GM21367 (cell line): ENCODE data around the gene IFT20.
A peak's percentile ranks its signal among the peaks of the same experiment; 100 is the strongest.

Experiments used
- ATAC-seq: cut with Tn5 transposase; IDR thresholded peaks from one replicate; pipeline ENCODE4 v1.9.1; 2021; ENCODE audit not compliant: unreplicated experiment

Gene IFT20

DNA sequence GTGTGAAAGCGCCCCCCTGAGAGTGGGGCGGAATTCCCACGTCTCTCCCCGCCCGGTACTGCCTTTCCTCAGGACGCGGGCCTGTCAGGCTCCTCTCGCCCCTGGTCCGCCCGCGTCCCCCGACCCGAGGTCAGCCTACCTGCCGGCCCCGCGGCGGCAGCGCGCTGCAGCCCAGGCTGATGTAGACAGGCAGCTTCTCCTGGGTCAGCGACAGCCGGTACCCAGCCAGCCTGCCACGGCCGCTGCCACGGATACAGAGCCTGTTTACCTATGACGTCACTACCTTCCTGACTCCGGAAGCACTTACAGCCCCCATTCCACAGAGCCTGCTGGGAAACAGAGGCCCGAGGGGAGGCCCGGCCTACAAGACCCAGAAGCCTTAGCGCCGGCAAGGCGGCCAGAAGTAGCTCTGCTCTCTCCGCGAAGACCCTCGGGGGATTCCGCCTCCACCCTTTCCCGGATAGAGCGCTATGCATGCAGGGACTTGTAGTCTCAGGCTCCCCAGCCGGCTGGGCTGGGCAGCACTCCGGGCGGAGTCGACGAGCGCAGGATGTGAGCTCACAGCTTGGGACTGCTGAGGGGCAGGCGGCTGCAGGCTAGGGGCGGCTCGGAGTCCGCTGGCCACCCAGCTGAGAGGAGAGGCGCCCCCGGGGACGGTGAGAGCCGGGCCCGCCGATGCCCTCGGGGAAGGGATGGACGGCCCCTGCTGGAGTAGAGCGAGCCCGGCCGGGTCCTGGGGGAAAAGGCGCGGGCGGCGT is at the start of gene IFT20, which contains the start of gene TNFAIP1:
Gene IFT20 (minus strand): TSS at position 272 of the 758 bp plus-strand sequence. CDS start 3,487 bp downstream, outside the sequence.
Gene TNFAIP1 (plus strand): TSS at position 561 of the 758 bp plus-strand sequence. CDS start 3,761 bp downstream, outside the sequence.
- peak; percentile 93 for ATAC-seq

- no peak for ATAC-seq
Observed at GRCh38 chr17:28385037-28385400, 49.7 kb upstream of the IFT20 start.

DNA sequence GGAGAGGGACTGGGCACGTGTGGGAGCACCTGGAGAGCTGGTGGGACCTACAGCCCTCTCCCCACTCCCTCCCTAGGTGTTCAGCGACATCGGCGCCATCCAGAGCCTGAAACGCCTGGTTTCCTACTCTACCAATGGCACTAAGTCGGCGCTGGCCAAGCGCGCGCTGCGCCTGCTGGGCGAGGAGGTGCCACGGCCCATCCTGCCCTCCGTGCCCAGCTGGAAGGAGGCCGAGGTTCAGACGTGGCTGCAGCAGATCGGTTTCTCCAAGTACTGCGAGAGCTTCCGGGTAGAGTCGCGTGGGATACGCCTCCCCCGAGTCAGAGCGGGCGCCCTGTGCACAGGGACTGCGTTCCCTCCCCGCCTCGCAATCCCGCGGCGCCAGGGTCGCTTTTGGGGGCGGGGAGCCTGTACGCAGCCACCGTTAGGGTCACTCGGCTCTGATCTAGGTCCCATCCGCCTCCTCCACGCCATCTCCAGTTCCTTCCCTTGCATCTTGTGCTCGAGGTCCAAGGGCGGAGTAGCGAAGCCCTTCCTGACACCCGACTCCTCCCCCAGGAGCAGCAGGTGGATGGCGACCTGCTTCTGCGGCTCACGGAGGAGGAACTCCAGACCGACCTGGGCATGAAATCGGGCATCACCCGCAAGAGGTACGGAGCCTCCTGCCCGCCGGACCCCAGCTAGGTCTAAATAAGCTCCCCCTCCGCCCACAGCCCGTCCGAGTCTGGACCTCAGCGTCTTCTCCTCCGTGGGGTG is 49.2 kb upstream of the IFT20 start:
- no peak for ATAC-seq

DNA sequence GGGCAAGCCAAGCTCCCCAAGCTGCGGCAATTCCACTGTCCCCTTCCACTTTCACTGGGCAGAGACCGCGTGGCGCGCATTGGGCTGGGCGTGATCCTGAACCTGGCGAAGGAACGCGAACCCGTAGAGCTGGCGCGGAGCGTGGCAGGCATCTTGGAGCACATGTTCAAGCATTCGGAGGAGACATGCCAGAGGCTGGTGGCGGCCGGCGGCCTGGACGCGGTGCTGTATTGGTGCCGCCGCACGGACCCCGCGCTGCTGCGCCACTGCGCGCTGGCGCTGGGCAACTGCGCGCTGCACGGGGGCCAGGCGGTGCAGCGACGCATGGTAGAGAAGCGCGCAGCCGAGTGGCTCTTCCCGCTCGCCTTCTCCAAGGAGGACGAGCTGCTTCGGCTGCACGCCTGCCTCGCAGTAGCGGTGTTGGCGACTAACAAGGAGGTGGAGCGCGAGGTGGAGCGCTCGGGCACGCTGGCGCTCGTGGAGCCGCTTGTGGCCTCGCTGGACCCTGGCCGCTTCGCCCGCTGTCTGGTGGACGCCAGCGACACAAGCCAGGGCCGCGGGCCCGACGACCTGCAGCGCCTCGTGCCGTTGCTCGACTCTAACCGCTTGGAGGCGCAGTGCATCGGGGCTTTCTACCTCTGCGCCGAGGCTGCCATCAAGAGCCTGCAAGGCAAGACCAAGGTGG is 46.0 kb upstream of the IFT20 start:
- ATAC-seq = no peak

DNA sequence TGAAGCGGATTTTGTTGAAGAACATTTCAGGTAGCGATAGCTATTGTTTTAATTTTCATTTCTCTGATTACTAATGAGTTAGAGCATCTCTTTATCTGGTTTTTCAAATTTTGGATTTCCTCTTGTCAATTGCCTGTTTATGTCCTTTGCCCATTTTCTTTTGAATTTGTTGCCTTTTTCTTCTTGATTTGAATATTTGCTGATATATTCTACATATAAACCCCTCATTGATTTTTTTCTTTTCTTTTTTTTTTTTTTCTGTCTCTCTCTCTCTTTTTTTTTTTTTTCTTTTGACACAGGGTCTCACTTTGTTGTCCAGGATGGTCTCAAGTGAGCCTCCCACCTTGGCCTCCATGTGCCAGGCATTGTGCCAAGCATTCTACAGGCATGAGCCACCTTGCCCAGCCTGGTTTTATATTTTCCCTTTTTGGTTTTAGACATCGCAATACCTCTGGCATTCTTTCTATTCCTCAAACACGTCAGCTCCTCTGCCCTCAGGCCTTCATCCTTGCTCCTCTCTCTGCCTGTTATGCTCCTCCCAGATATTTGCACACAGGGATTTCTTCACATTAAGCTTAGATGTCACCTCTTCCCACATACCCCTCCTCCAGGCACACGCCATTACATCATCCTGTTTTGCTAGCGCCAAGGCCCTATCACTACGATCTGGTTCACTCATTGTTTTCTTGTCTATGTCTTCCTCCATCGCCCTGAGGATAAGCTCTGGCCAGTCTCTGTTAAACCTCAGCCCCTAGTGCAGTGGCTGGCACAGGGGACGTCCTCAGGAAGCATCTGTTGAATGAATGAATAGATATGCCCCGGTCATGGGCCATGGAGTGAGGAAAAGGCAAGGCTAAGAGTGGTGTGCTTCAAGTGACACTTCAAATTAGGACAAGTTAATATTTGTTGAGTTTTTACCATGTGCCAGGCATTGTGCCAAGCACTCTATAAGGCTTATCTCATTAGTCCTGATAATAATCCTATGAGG is 44.8 kb upstream of the IFT20 start:
- no peak for ATAC-seq

DNA sequence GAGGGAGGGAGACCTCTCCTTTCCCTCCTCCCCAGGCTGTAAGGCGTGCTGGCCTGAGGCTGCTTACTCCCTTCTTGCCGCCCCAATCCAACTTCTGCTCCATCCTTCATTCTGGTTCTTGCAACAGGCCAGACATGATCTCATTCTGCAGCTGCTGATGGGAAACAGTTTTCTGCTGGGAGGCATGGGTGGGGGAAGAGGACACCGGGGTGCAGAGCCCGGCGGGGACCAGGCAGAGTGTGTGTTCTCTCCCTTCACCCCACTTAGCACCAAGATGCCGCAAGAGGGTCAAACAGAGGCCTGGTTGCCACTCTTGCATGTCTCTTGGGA is 37.6 kb upstream of the IFT20 start:
- ATAC-seq = no peak

- peak; percentile 19 for ATAC-seq
Observed at GRCh38 chr17:28372203-28372944, 37.1 kb upstream of the IFT20 start.

DNA sequence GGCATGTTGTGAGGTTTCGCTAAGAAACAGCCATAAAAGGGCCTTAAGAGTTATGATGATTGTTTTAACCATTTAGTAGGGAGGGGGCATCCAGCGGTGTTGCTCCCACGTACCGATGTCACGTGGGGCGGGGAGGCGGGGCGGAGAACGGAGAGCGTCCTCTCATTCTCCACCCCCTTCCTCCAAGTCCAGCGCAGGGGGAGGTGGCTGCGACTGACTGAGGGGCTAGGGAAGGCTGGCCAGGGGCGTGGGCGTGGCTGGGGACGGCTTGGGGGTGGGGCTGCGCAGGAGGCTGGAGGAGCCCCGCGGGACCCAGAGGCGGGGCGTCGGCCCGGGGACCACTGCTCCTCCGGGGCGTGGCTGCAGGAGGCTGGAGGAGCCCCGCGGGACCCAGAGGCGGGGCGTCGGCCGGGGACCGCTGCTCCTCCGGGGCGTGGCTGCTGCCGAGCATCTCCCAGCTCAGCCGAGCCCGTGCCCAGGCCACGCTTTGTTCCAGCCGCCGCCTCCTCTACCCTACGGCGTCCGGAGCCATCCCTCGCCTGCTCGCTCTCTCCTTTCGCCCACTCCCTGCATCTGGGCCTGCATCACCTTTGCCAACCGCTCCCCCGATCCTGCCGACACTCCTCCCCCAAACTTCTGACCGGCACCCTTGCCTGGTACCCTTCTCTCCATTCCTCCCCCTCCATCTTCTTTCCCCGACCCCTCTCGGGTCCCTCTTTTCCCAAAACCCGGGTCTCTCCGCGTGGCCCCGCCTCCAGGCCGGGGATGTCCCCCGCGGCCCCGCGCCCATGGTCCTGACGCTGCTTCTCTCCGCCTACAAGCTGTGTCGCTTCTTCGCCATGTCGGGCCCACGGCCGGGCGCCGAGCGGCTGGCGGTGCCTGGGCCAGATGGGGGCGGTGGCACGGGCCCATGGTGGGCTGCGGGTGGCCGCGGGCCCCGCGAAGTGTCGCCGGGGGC is 36.3 kb upstream of the IFT20 start, which contains the start of gene SARM1:
Gene SARM1 (plus strand): TSS at position 450 of the 958 bp plus-strand sequence. CDS start 339 bp downstream, at position 789.
- peak; percentile 61 for ATAC-seq

- no peak for ATAC-seq
Observed at GRCh38 chr17:28370744-28371103, 35.5 kb upstream of the IFT20 start.

GRCh38 chr17:28370035-28370743 is 34.9 kb upstream of the IFT20 start, which contains the start of gene VTN:
Gene VTN, minus strand, starts transcription at chr17:28370307. Its CDS starts 104 bp downstream, at chr17:28370203.
- ATAC-seq = no peak

- no peak for ATAC-seq
Observed at GRCh38 chr17:28369684-28370034, 34.4 kb upstream of the IFT20 start.

GRCh38 chr17:28368915-28369683 is 33.8 kb upstream of the IFT20 start:
- ATAC-seq = no peak

DNA sequence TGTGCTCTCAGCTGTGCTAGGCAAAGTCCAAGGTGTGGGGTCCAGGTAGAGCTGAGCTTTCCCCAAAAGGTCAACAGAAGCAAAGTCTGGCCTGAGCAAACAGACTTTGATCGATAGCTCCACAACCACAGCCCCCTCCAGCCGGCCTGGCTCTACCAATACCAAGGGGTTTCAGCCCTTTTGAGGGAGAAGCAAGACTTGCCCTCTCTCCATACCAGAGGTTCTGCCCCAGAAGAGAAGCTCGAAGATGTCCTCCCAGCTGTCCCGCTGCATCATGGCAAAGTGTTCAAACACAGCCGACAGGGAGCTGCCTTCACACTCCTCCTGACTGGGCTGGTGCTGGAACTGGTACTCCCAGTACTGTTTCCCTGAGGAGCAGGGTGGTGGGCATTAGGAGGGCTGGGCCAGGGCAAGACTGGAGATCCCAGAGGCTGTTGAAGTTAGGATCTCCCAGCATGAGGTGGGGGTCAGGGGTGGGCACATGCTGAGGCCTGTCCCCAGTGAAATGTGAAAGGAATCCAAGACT is 33.1 kb upstream of the IFT20 start:
- no peak for ATAC-seq

DNA sequence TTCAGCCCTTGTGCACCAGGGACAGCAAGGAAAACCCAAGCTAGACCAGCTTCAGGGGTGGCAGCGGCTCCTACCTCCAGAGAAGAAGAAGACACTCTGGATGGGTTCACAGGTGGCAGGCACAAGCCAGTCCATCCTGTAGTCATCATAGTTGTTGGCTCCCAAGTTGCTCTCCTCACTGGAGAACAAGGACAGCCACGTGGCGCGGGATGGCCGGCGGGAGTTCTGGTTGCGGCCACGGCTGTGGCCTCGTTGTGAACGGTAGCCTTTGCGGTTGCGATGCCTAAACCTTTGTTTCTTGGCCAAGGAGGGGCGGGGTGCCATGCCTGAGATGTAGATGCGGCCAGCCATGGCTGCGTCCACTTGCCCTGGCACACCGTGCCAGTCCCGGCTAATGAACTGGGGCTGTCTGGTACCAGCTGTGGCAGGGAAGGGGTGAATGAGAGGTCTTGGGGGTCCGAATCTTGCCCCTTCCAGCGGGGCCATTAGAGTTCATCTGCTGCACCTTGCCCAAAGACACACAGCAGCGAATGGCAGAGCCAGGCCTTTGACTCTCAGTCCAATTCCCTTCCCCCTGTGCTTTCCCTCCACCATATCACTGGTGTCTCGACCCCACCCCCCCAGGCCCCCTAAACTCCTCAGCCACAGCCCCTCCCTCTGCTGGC is 32.5 kb upstream of the IFT20 start:
- no peak for ATAC-seq

GRCh38 chr17:28366605-28367004 is 31.3 kb upstream of the IFT20 start:
- no peak for ATAC-seq

- no peak for ATAC-seq
Observed at GRCh38 chr17:28365487-28365886, 30.2 kb upstream of the IFT20 start.
